PC-3 (cell line): ENCODE results near the gene ROMO1. TPM values are rescaled to one million over a fixed set of nuclear protein-coding genes. Genes with fewer than 3 reads are reported as not detected.

Source experiments
- ATAC-seq: fragments of 200-7000 bp; cut with Tn5 transposase; 2 replicates; pipeline ENCODE4 v1.9.1; 2020; ENCODE audit warnings: mild to moderate bottlenecking, moderate library complexity
- BruUV-seq: library from RNA; stranded (reverse); fragments of 400-500 nt; replicated peaks from 2 replicates; lab custom pipeline; 2021; lab: Mats Ljungman, UMichigan
- CTCF ChIA-PET: fragments of 300-600 bp; sonication (Branson Sonifier 250); formaldehyde crosslinking; loops from one replicate; lab custom pipeline; 2022; ENCODE audit warnings: antibody characterized with exemption; lab: Charles Lee
- POLR2A ChIA-PET: fragments of 300-600 bp; sonication (Branson Sonifier 250); formaldehyde crosslinking; loops from one replicate; lab custom pipeline; 2022; ENCODE audit warnings: antibody characterized with exemption; ENCODE audit not compliant: unreplicated experiment; lab: Charles Lee
- DNase-seq: peaks from one replicate; pipeline ENCODE4 v3.0.0-alpha.2; 2015
- H2AFZ ChIP-seq: fragments of 300-600 bp; sonication (generic); 2 replicates; pipeline ENCODE4 v1.6.0; 2016; ENCODE audit warnings: antibody characterized with exemption, low read length
- H3F3A ChIP-seq: fragments of 300-600 bp; sonication (generic); one replicate; pipeline ENCODE4 v1.6.0; 2017; ENCODE audit warnings: antibody characterized with exemption, low read length, control low read depth, mild to moderate bottlenecking; ENCODE audit not compliant: unreplicated experiment
- H3K27ac ChIP-seq: fragments of 300-600 bp; sonication (generic); 2 replicates; pipeline ENCODE4 v1.5.1; 2016; ENCODE audit warnings: mild to moderate bottlenecking, low read length
- H3K27me3 ChIP-seq: fragments of 300-600 bp; sonication (generic); 2 replicates; pipeline ENCODE4 v1.6.1; 2016; ENCODE audit warnings: low read length, mixed read lengths
- H3K36me3 ChIP-seq: fragments of 300-600 bp; sonication (generic); 2 replicates; pipeline ENCODE4 v1.6.1; 2016; ENCODE audit warnings: low read depth, mixed run types, low read length, mixed read lengths
- H3K4me1 ChIP-seq: fragments of 300-600 bp; sonication (generic); 2 replicates; pipeline ENCODE4 v1.5.1; 2016; ENCODE audit warnings: low read length; ENCODE audit not compliant: insufficient read depth
- H3K4me2 ChIP-seq: fragments of 300-600 bp; sonication (generic); 2 replicates; pipeline ENCODE4 v1.6.0; 2016; ENCODE audit warnings: low read length
- H3K4me3 ChIP-seq: fragments of 300-600 bp; sonication (generic); 2 replicates; pipeline ENCODE4 v1.5.1; 2016; ENCODE audit warnings: mild to moderate bottlenecking, low read length, mixed read lengths
- H3K79me2 ChIP-seq: fragments of 300-600 bp; sonication (generic); 2 replicates; pipeline ENCODE4 v1.6.1; 2017; ENCODE audit warnings: low read length, mixed read lengths
- H3K9ac ChIP-seq: fragments of 300-600 bp; sonication (generic); 2 replicates; pipeline ENCODE4 v1.6.0; 2016; ENCODE audit warnings: mild to moderate bottlenecking, low read length
- H3K9me2 ChIP-seq: fragments of 300-600 bp; sonication (generic); replicated peaks from 2 replicates; pipeline ENCODE4 v1.6.1; 2016; ENCODE audit warnings: mixed run types, low read length, mixed read lengths
- H3K9me3 ChIP-seq: fragments of 300-600 bp; sonication (generic); 2 replicates; pipeline ENCODE4 v1.6.1; 2016; ENCODE audit warnings: low read length, mixed read lengths
- H4K20me1 ChIP-seq: fragments of 300-600 bp; sonication (generic); 2 replicates; pipeline ENCODE4 v1.6.1; 2016; ENCODE audit warnings: low read length, mixed read lengths
- EZH2 ChIP-seq: fragments of 300-600 bp; sonication (generic); IDR thresholded peaks from one replicate; pipeline ENCODE4 v1.6.1; 2017; ENCODE audit warnings: antibody characterized with exemption, mild to moderate bottlenecking, low read length; ENCODE audit not compliant: unreplicated experiment
- EZH2phosphoT487 ChIP-seq: fragments of 300-600 bp; sonication (generic); IDR thresholded peaks from 2 replicates; pipeline ENCODE4 v1.6.1; 2018; ENCODE audit warnings: mild to moderate bottlenecking, antibody characterized with exemption, low read length, borderline replicate concordance
- intact Hi-C: fragments of 100-400 bp; cut with micrococcal nuclease; formaldehyde crosslinking; loops from 2 replicates; pipeline ENCODE4 v1.9.0; 2023
- total RNA-seq: library from RNA; depleted of rRNA; stranded (reverse); fragments of >200 nt; gene quantifications from 2 replicates; pipeline ENCODE4 v1.2.3, GENCODE V29; 2014
- TF ChIP-seq, protein P1 (sequence below): fragments of 300-600 bp; sonication (generic); conservative IDR thresholded peaks from 2 replicates; pipeline ENCODE4 v1.5.1; 2017; ENCODE audit warnings: antibody characterized with exemption, low read depth, mild to moderate bottlenecking, low read length

The ROMO1 gene
- total RNA-seq, 1 experiment from 2014 or later, result 530 TPM

DNA sequence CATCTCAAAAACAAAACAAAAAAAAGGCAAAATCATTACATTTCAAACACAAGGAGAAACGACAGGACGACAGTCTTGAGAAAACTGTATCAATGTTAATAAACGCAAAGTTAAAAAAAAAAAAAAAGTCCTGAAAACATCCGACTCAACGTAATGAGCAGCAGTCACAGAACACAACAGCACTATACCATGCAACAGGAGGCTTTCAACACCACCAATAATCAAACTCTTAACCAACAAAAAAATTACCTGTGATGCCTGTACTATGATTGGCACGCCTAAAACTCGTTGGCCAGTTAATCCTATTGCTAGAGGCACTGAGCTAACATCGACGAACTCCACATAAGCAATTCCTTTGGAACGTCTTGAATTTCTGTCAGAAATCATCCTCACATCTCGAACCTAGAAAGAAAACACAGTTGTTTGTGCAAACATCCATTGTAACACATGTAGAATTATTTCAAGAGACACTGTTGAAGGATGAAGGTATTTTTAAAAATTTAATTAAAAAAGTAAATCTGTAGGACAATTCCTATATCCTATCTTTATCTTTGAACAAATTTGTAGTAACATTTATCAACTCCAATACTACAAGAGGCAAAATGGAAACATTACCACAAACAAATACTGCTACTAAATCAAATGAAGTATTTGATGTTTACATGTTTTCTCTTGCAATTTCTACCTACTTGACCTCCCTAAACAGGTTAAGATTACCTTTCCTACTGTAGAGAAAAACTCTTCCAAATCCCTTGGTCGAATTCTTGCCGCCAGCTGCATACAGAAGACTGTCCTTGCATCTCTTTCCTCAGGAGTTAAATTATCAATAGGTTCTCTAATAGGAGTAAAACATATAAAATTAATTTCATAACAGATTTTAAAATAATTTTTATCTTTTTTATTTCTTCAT is 25.4 kb downstream of the ROMO1 start:
- no peak overlapping the region for H3K27ac ChIP-seq
- H3K27me3 ChIP-seq, result no peaks in the 10 kb centered on the region
- peaks cover 72% of the 10 kb centered on the region for H4K20me1 ChIP-seq
- H3K9me2 ChIP-seq, result no peaks in the 10 kb centered on the region
- H2AFZ ChIP-seq, result no peak overlapping the region
- ChIA-PET CTCF (no interaction called here), POLR2A (interaction anchor here (0.6 kb wide), 1 partner anchor 230 kb away, joined by 14 read pairs; the partner anchor contains the start of gene SCAND1)
- H3K4me2 ChIP-seq, result no peak overlapping the region
- peaks cover 91% of the 10 kb centered on the region for H3K79me2 ChIP-seq
- H3K9ac ChIP-seq, result no peak overlapping the region
- peaks cover 87% of the 10 kb centered on the region for H3K36me3 ChIP-seq
- no peaks in the 10 kb centered on the region for H3K9me3 ChIP-seq
- TF ChIP-seq EZH2phosphoT487, result no peak
- TF ChIP-seq, protein P1, sequence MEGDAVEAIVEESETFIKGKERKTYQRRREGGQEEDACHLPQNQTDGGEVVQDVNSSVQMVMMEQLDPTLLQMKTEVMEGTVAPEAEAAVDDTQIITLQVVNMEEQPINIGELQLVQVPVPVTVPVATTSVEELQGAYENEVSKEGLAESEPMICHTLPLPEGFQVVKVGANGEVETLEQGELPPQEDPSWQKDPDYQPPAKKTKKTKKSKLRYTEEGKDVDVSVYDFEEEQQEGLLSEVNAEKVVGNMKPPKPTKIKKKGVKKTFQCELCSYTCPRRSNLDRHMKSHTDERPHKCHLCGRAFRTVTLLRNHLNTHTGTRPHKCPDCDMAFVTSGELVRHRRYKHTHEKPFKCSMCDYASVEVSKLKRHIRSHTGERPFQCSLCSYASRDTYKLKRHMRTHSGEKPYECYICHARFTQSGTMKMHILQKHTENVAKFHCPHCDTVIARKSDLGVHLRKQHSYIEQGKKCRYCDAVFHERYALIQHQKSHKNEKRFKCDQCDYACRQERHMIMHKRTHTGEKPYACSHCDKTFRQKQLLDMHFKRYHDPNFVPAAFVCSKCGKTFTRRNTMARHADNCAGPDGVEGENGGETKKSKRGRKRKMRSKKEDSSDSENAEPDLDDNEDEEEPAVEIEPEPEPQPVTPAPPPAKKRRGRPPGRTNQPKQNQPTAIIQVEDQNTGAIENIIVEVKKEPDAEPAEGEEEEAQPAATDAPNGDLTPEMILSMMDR, result no peak
- no peak for TF ChIP-seq EZH2
- intact Hi-C loops, result no loop called here
- DNase-seq (no peak), ATAC-seq (no peak)
- H3F3A ChIP-seq, result peaks cover 9% of the 10 kb centered on the region
- no TSS peak for BruUV-seq
- H3K4me3 ChIP-seq, result no peak overlapping the region
- no peaks in the 10 kb centered on the region for H3K4me1 ChIP-seq

DNA sequence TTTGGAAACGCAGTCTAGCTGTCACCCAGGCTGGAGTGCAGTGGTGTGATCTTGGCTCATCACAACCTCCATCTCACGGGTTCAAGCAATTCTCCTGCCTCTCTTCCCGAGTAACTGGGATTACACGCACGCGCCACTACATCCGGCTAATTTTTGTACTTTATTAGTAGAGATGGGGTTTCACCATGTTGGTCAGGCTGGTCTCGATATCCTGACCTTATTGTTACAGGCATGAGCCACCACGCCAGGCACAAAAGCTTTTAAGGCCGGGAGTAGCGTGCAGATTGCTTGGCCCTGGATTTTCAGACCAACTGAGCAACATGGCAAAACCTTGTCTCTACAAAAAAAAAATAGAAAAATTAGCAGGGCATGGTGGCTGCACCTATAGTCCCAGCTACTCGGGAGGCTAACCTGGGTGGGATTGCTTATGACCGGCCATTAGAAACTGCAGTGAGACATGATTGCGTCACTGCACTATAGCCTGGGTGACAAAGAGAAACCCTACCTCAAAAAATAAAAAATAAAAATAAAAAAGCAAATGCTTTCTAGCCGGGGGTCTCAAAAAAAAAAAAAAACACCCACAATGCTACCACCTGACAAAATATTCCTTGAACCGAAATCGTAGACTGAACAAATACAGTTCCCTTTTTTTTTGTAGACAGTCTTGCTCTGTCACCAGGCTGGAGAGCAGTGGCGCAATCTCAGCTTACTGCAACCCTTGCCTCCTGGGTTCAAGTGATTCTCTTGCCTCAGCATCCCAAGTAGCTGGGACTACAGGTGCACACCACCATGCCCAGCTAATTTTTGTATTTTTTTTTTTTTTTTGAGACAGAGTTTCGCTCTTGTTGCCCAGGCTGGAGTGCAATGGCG is 27.9 kb downstream of the ROMO1 start:
- H3K27me3 ChIP-seq, result no peaks in the 10 kb centered on the region
- peaks cover 86% of the 10 kb centered on the region for H3K36me3 ChIP-seq

More for the DNA sequence above, 27.9 kb downstream of the ROMO1 start:
- ChIA-PET CTCF (no interaction called here), POLR2A (no interaction called here)
- Histone ChIP-seq H3K4me2 (no peak overlapping the region), H3K4me1 (no peaks in the 10 kb centered on the region), H3K9me3 (no peaks in the 10 kb centered on the region), H2AFZ (no peak overlapping the region), H3K27ac (no peak overlapping the region), H3F3A (peaks cover 4% of the 10 kb centered on the region), H3K4me3 (no peak overlapping the region), H3K9ac (no peak overlapping the region), H3K9me2 (no peaks in the 10 kb centered on the region), H4K20me1 (peaks cover 73% of the 10 kb centered on the region), H3K79me2 (peaks cover 91% of the 10 kb centered on the region)
- ATAC-seq (no peak), DNase-seq (no peak)
- intact Hi-C loops, result no loop called here
- TF ChIP-seq, protein P1, result no peak
- no peak for TF ChIP-seq EZH2phosphoT487
- TF ChIP-seq EZH2, result no peak
- BruUV-seq, result no TSS peak
